WERI-Rb-1 (cell line): ENCODE measurements around the gene SYNE3.

Experiments used
- DNase-seq: peaks from one replicate; pipeline ENCODE4 v3.0.0-alpha.2; 2020
- H3K27ac ChIP-seq: fragments of 250-450 bp; sonication (Bioruptor Pico); 2 replicates; pipeline ENCODE4 v1.5.1; 2020; ENCODE audit warnings: mild to moderate bottlenecking, moderate library complexity
- H3K27me3 ChIP-seq: fragments of 250-450 bp; sonication (Bioruptor Pico); 2 replicates; pipeline ENCODE4 v1.5.1; 2021; ENCODE audit warnings: mild to moderate bottlenecking, low read depth, moderate library complexity; ENCODE audit not compliant: insufficient read depth, severe bottlenecking
- H3K36me3 ChIP-seq: fragments of 250-450 bp; sonication (Bioruptor Pico); 2 replicates; pipeline ENCODE4 v1.5.1; 2020; ENCODE audit warnings: mild to moderate bottlenecking, moderate library complexity
- H3K4me3 ChIP-seq: 2 replicates; pipeline ENCODE4 v1.5.1; 2011; ENCODE audit warnings: low read depth, mild to moderate bottlenecking, control low read depth, low read length
- H3K9me3 ChIP-seq: fragments of 250-450 bp; sonication (Bioruptor Pico); 2 replicates; pipeline ENCODE4 v1.5.1; 2021; ENCODE audit warnings: mild to moderate bottlenecking, moderate library complexity; ENCODE audit not compliant: severe bottlenecking
- TF ChIP-seq, protein P1 (sequence below): IDR thresholded peaks from 2 replicates; pipeline ENCODE4 v1.5.1; 2011; ENCODE audit warnings: low read depth, mild to moderate bottlenecking, control low read depth, inconsistent platforms, low read length

Gene SYNE3

DNA sequence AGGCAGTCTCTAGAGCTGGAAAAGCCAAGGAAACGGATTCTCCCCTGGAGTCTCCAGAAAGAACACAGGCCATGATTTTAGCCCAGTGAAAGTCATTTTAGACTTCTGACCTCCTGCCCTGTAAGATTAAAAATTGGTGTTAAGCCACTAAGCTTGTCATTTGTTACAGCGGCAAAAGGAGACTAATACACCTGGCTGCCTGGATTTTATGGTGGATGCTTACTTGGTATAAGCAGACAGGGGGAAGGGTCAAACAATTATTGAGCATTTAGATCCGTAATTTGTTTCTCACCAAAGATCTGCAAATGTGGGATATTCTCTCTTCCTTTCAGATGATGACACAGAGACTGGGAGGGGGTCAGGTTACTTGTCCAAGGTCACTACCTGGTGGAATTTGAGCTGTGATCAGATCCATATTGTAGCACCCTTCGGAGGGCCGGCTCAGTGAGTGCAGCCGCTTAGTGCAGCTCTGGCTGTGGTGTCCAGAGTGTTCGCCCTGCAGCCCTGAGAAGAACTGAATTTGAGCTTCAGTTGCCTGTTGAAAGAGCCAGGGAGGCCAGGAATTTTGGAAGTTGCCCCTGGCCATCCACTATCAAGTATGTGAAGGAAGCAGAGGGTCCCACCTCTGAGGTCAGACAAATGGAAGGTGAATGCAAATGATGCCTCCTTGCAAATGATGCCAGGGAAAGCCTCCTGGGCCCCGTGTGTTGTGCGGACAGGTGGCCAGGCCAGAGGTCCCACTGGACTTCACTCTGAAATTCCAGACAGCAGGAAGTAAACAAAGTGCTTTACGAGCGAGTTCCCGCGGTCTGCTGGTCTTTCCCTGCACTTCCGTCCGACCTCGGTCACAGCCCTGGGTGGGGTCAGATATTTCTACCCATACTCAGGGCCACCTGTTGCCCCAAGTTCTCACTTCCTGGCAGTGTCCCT, 33.5 kb upstream of the SYNE3 start:
- H3K27me3 ChIP-seq, result no peaks in the 10 kb centered on the region
- no peak overlapping the region for H3K27ac ChIP-seq
- TF ChIP-seq, protein P1, sequence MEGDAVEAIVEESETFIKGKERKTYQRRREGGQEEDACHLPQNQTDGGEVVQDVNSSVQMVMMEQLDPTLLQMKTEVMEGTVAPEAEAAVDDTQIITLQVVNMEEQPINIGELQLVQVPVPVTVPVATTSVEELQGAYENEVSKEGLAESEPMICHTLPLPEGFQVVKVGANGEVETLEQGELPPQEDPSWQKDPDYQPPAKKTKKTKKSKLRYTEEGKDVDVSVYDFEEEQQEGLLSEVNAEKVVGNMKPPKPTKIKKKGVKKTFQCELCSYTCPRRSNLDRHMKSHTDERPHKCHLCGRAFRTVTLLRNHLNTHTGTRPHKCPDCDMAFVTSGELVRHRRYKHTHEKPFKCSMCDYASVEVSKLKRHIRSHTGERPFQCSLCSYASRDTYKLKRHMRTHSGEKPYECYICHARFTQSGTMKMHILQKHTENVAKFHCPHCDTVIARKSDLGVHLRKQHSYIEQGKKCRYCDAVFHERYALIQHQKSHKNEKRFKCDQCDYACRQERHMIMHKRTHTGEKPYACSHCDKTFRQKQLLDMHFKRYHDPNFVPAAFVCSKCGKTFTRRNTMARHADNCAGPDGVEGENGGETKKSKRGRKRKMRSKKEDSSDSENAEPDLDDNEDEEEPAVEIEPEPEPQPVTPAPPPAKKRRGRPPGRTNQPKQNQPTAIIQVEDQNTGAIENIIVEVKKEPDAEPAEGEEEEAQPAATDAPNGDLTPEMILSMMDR, result no peak
- no peaks in the 10 kb centered on the region for H3K9me3 ChIP-seq
- no peaks in the 10 kb centered on the region; the same call in 1 of the 2 replicates for H3K36me3 ChIP-seq
- H3K4me3 ChIP-seq, result no peak overlapping the region
- DNase-seq, result no peak

DNA sequence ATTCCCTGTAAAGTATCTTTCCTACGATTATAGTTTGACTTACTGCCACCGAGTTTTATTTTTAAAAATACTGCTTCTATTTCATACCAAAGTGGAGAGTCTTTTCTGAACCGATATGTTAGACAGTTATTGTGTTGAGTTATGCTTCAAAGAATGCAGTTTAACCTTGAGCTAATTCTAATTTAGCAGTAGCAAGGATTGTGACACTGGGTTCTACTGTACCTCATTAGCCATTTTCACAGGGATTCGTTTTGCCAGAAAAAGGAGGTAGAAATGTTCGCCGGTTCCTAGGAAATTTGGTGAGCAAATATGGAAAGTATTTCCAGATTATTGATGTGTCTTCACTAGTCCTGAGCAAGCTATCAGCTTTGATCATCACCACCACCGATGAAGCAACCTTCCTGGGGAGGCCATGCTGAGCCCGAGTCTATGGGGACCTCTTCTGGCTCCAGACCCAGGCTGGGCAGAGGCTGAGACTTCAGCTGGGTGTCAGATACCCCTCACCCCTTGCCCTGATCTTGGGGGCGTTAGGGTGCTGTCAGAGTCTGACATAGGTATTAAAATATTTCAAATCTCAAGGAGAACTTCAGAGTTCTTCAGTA, 32.0 kb upstream of the SYNE3 start:
- H3K4me3 ChIP-seq, result no peak overlapping the region
- no peaks in the 10 kb centered on the region for H3K27me3 ChIP-seq
- no peaks in the 10 kb centered on the region for H3K9me3 ChIP-seq
- DNase-seq, result no peak
- peaks cover 7% of the 10 kb centered on the region for H3K36me3 ChIP-seq
- H3K27ac ChIP-seq, result no peak overlapping the region
- TF ChIP-seq, protein P1, result no peak

DNA sequence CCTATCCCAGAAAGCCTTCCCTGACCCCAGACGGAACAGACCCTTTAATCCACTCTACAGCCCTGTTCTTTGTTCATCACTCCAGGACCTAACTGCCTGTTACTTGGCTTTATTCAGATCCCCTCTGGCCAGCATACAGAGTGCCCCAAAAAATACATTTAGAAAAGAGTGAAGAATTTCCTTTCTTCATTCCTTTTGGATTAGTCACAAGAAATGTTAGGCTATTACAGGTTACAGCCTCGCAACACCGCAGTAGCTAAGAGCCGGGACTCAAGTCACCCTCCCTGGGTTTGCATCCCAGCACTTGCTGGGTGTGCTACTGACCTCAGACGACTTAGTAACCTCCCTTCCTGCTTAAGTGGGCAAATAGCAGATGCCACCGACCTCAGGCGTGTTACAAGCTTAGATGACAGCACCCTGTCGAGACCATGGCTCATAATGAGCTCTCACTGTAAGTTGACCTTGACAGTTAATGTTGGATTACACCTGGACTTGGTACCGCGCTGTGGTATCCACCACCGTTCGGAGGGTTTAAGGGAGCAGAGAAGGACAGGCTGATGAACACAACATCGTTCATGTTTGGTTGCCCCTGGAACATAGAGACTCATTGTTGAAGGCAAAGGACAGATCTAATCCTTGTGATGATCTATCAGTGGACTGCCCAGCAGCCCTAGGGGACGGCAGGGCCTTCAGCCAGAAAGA, 31.3 kb upstream of the SYNE3 start:
- TF ChIP-seq, protein P1, result no peak
- Histone ChIP-seq H3K9me3 (no peaks in the 10 kb centered on the region), H3K4me3 (peak overlapping the region; percentile 14), H3K27ac (peak overlapping the region; percentile 30), H3K27me3 (no peaks in the 10 kb centered on the region), H3K36me3 (peaks cover 7% of the 10 kb centered on the region)
- peak; percentile 85 for DNase-seq

DNA sequence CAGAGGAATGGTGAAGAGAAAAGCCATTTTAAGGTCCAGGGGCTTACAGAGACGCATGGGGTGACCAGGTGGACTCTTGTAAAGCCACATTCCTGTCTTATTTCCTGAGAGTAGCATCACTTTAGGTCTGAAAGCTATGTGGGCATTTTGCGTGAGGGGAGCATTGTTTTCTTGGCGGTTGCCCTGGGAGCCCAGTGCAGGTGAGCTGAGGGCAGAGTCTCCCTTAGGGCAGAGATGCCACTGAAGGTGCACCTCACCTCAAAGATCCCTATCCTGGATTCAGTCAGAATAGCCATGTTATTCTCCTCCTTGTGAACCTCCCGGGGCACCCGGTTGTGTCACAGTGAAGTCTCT, 30.8 kb upstream of the SYNE3 start:
- Histone ChIP-seq H3K27ac (peak overlapping the region; percentile 30), H3K27me3 (no peaks in the 10 kb centered on the region), H3K9me3 (no peaks in the 10 kb centered on the region), H3K4me3 (peak overlapping the region; percentile 14; the same call in 1 of the 2 replicates), H3K36me3 (peaks cover 7% of the 10 kb centered on the region)
- peak; percentile 30 for DNase-seq
- TF ChIP-seq, protein P1, result no peak

DNA sequence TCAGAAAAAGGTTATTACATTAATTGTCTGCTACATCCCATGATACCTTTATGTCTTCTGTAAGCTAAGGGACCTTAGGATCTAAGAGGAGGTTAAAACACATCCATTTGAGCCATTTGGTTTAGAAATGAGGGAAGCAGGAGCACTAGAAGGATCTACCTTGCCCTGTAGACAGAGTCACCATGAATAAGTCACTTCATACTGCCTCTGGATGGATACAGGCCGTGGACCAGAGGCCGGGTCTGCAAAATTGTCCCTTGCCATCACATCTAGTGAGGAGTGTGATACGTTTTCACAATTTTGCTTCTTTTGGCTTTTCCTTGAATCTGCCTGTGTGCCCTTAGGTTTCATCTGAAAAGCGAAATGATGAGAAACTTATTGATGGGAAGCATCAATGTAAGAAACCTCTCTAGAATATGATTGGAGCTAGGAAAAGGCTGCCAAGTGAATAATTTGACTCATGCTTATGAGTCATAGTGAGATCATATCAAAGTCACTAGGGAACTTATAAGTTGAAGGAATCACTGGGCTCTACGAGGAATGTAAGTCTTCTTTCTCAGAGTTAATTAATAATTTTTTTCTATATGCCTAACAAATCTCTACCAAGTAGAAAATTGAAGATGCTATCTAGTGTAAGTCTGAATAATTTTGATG, 29.2 kb upstream of the SYNE3 start:
- Histone ChIP-seq H3K4me3 (no peak overlapping the region), H3K36me3 (peaks cover 7% of the 10 kb centered on the region), H3K27me3 (no peaks in the 10 kb centered on the region), H3K9me3 (no peaks in the 10 kb centered on the region), H3K27ac (no peak overlapping the region)
- TF ChIP-seq, protein P1, result no peak
- DNase-seq, result no peak
